ENCODE measurements around the gene DVL3. TPM values are rescaled to one million over a fixed set of nuclear protein-coding genes. Genes with fewer than 3 reads are reported as not detected.

DVL3 gene
- total RNA-seq, 1 experiment from 2014 or later: 42.6 TPM

DNA sequence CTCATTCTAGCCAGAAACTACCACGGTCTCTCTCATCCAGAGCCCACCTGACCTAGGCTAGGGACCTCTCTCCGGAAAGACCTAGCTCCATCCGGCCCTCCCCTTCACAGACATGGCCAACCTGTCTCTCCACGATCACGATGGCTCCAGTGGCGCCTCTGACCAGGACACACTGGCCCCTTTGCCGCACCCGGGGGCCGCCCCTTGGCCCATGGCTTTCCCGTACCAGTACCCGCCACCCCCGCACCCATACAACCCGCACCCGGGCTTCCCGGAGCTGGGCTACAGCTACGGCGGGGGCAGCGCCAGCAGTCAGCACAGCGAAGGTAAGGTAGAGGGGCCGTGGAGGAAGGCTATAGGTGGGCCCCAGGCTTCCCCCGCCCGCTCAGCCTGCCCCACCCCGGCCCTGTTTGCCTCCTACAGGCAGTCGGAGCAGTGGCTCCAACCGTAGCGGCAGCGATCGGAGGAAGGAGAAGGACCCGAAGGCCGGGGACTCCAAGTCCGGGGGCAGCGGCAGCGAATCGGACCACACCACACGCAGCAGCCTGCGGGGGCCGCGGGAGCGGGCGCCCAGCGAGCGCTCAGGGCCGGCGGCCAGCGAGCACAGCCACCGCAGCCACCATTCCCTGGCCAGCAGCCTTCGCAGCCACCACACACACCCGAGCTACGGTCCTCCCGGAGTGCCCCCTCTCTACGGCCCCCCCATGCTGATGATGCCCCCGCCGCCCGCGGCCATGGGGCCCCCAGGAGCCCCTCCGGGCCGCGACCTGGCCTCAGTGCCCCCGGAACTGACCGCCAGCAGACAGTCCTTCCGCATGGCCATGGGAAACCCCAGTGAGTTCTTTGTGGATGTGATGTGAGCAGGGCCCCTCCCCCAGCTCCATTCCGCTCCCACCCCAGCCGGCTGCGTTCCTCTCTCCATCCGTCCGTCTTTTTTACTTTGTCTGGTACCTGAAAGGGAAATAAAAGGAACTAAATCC, 15.0 kb downstream of the DVL3 start:
- Histone ChIP-seq H3K36me3 (peaks cover 79% of the 10 kb centered on the region), H3K4me3 (no peak overlapping the region), H3K27me3 (no peaks in the 10 kb centered on the region), H3K9me3 (no peaks in the 10 kb centered on the region)
- DNase-seq: no peak

DNA sequence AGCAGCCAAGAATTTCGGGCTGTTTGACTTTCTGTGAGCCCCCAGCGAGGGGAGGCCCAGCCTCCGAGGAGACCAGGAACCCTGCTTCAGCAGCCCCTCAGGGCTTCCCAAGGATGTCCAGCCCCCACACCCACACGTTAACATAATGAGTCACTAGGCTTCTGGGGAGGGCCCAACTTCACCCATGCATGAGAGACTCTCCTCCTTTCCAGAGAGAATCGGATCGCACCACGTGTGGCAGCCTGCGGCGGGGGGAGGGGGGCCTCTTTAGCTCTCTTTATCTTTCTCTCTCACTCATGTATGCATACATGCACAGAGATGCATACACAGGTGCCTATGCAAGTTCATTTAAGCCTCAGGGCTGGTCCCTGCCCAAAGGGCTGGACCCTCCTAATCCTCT, 16.4 kb downstream of the DVL3 start:
- H3K9me3 ChIP-seq: no peaks in the 10 kb centered on the region
- H3K4me3 ChIP-seq: no peak overlapping the region
- peaks cover 65% of the 10 kb centered on the region for H3K36me3 ChIP-seq
- no peak for DNase-seq
- no peaks in the 10 kb centered on the region for H3K27me3 ChIP-seq

DNA sequence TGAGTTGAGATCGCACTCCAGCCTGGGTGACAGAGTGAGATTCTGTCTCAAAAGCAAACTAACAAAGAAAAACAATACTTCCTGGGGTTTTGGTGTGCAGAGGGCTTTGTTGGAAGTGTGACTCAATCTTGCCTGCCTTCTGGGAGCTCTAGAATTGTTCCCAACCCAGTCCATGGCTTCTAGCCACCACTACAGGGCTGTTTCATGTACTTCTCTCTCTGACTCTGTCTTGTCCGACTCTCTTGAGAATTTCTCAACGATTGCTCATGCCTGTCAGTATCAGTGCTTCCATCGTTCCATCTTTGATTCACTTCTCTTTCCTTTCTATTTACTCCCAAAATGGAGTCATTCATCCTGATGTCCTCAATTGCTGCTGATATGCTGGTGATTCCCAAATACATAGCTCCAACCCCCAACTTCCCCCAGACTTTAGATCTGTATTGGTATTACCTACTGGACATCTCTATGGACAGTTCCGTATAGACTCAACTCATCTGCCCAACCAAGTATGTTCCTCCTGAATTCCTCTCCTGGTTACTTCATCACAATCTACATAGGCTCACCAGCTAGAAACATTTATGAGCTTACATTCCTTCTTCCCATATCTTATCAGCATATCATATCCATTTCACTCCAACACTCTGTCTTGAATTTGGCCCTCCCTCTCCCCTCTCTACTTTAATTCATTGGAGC, 17.6 kb downstream of the DVL3 start:
- Histone ChIP-seq H3K36me3 (peaks cover 65% of the 10 kb centered on the region), H3K27me3 (no peaks in the 10 kb centered on the region), H3K4me3 (no peak overlapping the region), H3K9me3 (no peaks in the 10 kb centered on the region)
- DNase-seq: no peak

DNA sequence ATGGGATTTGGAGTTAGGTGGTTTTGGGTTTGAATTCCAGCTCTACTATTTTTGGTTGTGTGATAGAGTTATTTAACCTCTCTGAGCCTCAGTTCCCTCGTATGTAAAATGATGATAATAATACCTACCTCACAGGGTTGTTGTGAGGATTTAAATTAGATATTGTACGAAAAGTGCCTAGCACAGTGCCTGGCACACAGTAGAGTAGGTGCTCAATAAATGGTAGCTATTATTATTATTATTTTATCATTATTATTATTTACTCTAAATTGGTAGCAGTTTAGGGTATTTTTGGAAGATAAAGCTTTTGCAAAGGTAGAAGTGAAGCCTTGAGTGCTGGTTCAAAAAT, 18.2 kb downstream of the DVL3 start:
- Histone ChIP-seq H3K36me3 (peaks cover 67% of the 10 kb centered on the region), H3K9me3 (no peaks in the 10 kb centered on the region), H3K27me3 (no peaks in the 10 kb centered on the region), H3K4me3 (no peak overlapping the region)
- no peak for DNase-seq

DNA sequence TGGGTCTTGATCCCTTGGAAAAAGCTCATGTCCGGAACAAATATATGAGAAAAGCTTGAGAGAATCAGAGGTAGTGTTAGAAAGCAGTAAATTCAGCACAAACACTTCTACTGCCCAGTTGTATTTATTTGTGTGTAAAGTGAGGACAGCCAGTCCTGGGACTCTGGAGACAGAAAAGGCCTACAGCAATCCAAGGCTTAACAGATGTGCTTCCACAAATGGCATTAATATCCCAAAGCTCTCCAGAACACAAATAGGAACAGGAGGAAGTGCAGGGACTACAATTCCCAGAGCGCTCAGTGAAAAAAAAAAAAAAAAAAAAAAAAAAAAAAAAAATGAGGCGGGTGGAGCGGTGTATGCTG, 19.1 kb downstream of the DVL3 start:
- H3K36me3 ChIP-seq: peaks cover 68% of the 10 kb centered on the region
- no peak for DNase-seq
- peak overlapping the region; percentile 31 for H3K4me3 ChIP-seq
- H3K9me3 ChIP-seq: no peaks in the 10 kb centered on the region
- H3K27me3 ChIP-seq: no peaks in the 10 kb centered on the region

DNA sequence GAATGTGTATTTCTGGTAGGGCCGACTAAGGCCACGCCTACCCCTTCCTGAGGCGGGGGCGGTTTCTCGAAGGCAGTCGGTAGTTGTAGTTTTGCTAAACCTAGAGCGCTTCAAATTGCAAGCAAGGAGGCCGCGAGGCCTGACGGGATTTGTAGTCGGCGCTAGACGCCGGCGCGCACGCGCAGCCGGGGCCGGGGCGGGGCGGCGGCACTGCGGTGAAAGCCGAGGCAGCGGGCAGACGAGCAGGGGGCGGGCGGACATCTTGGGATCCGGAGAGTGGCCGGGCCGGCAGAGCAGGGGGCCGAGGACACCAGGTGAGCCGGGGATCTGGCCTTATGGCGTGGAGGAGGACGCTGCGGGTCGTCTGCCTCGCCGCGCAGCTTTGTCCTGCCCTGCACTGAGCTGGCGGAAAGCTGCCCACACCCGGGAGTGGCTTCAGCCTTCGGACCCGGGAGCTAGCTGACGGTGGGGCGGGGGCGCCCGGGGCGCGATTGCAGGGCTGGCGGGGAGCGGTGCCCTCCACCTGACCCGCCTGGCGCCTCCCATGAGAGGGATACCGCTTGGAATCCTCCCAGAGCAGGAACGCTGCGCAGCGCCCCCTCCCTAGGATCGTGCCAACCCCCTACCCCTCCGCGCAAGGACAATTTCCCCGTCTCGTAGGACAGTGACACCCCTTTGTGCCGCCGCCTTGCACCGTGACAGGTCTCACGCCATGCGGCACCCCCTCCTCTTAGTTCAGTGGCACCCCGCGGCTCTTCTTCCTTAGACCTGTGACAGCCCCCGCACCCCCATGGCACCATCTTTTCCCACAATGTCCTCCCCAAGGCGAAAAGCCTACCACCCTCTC, 19.7 kb downstream of the DVL3 start, which contains the start of gene AP2M1:
AP2M1 (plus strand) TSS at position 210 of the 847 bp plus-strand sequence. CDS start 2,139 bp downstream, outside the sequence.
- peaks cover 67% of the 10 kb centered on the region for H3K36me3 ChIP-seq
- H3K27me3 ChIP-seq: no peaks in the 10 kb centered on the region

DNA sequence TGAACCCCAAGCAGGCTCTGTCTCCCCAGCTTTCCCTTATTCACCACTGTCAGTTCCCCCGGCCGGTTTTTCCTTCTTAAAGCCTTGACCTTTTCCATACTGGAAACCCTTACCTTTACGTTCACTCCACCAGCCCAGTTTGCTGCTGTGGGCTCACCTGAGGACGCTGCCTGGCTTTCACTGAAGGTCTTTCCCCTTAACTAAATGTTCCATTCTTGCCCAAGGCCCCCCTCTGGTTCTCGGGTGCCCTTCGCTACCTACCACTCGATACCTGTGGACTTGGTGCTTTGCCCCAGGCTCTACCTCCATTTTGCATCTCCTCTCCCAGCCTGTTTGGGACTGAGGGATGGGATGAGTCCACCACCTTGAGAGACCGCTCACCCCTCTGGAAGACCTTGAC, 20.3 kb downstream of the DVL3 start:
- Histone ChIP-seq H3K36me3 (peaks cover 71% of the 10 kb centered on the region), H3K4me3 (peak overlapping the region; percentile 92), H3K9me3 (no peaks in the 10 kb centered on the region), H3K27me3 (no peaks in the 10 kb centered on the region)
- DNase-seq: no peak

More for the DNA sequence above, 19.7 kb downstream of the DVL3 start, which contains the start of gene AP2M1:
- peak within 1 kb of the TSS; percentile 92 for H3K4me3 ChIP-seq
- peak; percentile 99 for DNase-seq
- no peaks in the 10 kb centered on the region for H3K9me3 ChIP-seq

DNA sequence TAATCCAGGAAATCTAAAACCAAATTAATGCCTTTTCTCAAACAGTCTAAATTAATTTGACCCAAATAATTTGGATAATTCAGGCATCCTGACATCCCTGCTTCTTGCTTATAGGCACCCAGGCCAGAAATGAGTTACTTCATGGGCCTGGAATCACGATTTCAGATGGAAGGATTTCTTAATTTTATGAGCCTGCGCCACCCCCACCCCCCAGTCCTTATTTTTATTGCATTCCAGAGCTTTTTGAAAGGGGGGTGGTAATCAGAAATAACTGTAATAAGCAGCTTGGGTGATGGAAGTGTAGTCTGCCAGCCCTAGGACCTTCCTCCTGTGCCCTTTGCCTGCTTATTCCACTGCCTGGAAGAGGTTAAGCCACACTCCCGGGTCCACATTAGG, 20.8 kb downstream of the DVL3 start:
- Histone ChIP-seq H3K36me3 (peaks cover 71% of the 10 kb centered on the region), H3K9me3 (no peaks in the 10 kb centered on the region), H3K4me3 (peak overlapping the region; percentile 92), H3K27me3 (no peaks in the 10 kb centered on the region)
- no peak for DNase-seq

DNA sequence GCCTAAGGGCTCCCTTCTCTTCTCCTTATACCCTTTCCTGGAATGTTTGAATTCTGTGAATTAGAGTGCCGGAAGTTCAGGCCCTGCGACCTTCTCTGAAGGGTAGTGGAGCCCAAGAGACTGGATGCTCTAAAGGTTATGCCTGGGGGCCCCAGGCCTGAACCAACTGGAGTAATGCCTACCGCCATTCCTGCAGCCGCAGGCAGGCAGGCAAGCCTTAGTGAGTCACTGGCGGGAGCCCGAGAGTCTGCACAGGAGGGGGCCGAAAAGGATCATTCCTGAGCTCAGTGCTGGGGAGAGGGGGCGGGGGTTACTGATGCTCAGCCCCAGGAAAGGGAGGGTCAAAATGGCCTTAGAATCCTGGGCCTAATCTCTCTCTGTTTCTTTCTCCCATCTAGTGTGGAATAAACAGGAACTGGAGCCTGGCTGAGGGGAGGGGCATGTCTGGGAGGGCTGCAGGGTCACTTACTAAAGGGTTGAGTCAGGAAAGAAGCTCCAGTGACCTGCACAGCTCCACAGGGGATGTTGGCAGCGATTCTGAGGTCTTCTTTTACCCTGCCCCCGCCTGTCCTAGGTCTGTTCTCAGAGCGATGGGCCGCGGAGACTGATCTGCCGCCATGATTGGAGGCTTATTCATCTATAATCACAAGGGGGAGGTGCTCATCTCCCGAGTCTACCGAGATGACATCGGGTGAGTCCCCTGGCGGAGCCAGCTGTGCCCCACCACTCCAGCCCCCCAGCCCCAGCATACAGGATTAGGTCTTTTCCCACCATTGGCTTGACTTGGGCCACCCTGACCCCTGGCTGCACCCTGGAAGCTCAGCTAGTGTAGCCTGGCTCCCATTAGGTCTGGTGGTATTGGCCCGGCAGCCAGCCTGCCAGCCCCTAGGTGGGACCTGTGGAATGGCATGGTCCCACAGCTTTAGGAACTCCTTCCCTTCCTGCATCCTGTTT, 21.5 kb downstream of the DVL3 start:
- peak; percentile 97 for DNase-seq
- peaks cover 71% of the 10 kb centered on the region for H3K36me3 ChIP-seq
- H3K9me3 ChIP-seq: no peaks in the 10 kb centered on the region
- peak overlapping the region; percentile 92 for H3K4me3 ChIP-seq
- H3K27me3 ChIP-seq: no peaks in the 10 kb centered on the region

DNA sequence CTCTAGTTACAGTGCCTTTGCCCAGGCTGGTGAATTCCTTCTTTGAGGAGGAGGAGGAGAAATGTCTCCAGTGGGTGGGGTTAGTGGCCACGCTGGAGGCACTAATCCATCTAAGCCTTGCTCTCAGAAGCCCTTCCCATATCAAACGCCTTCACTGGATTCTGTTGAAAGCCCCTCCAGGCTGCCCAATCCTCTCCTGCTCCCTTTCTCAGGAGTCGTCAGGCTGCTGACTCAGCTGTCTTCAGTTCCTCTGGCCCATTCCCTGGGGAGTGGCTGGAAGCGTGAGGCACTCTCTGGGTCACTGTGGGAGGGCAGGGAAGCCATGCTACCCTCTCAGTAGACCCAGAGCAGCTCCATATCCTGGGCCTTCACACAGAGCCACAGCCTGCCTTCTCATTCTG, 22.2 kb downstream of the DVL3 start:
- no peak for DNase-seq
- Histone ChIP-seq H3K36me3 (peaks cover 71% of the 10 kb centered on the region), H3K27me3 (no peaks in the 10 kb centered on the region)

DNA sequence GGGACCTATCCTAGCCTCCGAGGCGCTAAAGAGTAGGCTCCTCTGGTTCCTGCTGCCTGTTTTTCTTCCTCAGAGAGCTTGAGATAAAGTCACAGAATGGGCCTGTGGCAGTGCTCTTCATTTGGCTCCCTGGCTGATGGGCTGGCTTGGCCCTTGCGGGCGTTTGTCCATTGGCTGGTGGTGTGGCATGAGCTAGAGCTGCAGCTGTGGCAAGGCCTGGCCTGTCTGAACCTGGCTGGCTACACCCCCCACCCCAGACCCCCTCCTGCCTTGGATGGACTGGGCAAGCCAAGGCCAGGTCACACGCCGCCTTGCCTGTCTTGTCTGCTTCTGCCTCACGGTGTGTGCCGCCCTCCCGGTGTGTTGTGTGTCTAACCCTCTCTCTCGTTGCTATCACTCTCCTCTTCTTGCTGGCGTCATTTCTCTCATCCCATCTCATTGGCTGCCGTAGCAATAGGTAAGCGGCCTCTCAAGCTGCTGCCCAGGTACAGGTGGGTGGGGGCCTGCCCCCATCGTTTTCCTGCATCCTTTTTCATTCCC, 22.7 kb downstream of the DVL3 start:
- Histone ChIP-seq H3K36me3 (peaks cover 72% of the 10 kb centered on the region), H3K4me3 (no peak overlapping the region)

More for the DNA sequence above, 22.2 kb downstream of the DVL3 start:
- Histone ChIP-seq H3K4me3 (no peak overlapping the region), H3K9me3 (no peaks in the 10 kb centered on the region)

DNA sequence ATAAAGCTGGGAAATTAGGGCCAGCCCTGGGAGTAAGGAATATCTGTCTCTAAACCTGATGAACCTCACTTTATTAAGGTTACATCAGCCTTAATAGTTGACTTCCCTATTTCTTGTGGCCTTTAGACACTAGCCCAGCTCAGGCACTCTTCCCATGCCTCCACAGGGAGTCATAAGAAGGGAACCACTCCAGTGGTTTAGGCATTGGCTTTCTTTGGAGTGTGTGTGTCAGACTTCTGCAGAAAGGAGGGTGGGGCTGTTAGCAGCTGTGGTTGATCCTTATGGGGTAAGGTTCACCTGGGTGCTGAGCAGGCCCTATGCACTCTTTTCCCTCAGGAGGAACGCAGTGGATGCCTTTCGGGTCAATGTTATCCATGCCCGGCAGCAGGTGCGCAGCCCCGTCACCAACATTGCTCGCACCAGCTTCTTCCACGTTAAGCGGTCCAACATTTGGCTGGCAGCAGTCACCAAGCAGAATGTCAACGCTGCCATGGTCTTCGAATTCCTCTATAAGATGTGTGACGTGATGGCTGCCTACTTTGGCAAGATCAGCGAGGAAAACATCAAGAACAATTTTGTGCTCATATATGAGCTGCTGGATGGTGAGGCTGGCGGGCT, 23.5 kb downstream of the DVL3 start:
- Histone ChIP-seq H3K36me3 (peaks cover 75% of the 10 kb centered on the region), H3K4me3 (no peak overlapping the region), H3K27me3 (no peaks in the 10 kb centered on the region), H3K9me3 (no peaks in the 10 kb centered on the region)
- no peak for DNase-seq

More for the DNA sequence above, 22.7 kb downstream of the DVL3 start:
- no peak for DNase-seq
- no peaks in the 10 kb centered on the region for H3K9me3 ChIP-seq
- H3K27me3 ChIP-seq: no peaks in the 10 kb centered on the region

DNA sequence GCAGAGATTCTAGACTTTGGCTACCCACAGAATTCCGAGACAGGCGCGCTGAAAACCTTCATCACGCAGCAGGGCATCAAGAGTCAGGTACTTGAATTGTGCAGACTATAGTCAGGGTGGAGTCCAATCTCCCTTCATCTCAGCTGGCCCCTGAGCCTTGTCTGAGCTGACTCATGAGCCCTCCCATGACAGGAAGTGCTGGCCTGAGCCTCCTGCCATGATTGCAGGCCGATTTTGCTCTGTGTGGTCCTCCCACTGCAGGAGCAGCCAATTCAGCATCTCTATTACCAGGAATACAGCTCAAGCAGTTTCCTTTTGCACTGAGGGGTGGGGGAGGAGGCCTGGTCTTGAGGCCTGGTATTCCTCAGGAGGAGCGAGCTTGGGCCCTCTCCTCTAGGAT, 25.0 kb downstream of the DVL3 start:
- Histone ChIP-seq H3K36me3 (peaks cover 83% of the 10 kb centered on the region), H3K4me3 (no peak overlapping the region), H3K9me3 (no peaks in the 10 kb centered on the region), H3K27me3 (no peaks in the 10 kb centered on the region)
- DNase-seq: peak; percentile 43

DNA sequence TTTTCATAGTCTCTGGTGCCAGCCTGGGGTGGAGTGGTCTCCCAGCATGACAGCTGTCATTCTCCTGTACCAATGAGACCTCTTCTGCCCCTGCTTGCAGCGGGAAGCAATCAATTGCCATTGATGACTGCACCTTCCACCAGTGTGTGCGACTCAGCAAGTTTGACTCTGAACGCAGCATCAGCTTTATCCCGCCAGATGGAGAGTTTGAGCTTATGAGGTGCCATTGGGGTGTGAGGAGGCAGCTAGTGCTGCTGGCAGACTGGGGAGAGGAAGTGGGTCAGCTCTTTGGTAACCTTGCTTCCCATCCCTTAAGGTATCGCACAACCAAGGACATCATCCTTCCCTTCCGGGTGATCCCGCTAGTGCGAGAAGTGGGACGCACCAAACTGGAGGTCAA, 26.4 kb downstream of the DVL3 start:
- Histone ChIP-seq H3K27me3 (no peaks in the 10 kb centered on the region), H3K9me3 (no peaks in the 10 kb centered on the region), H3K4me3 (no peak overlapping the region), H3K36me3 (peaks cover 88% of the 10 kb centered on the region)
- no peak for DNase-seq

DNA sequence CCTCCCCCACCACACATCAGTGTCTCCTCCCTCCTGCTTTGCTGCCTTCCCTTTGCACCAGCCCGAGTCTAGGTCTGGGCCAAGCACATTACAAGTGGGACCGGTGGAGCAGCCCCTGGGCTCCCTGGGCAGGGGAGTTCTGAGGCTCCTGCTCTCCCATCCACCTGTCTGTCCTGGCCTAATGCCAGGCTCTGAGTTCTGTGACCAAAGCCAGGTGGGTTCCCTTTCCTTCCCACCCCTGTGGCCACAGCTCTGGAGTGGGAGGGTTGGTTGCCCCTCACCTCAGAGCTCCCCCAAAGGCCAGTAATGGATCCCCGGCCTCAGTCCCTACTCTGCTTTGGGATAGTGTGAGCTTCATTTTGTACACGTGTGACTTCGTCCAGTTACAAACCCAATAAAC, 28.5 kb downstream of the DVL3 start:
- no peaks in the 10 kb centered on the region for H3K27me3 ChIP-seq
- DNase-seq: no peak
- no peak overlapping the region for H3K4me3 ChIP-seq
- H3K9me3 ChIP-seq: no peaks in the 10 kb centered on the region
- H3K36me3 ChIP-seq: peaks cover 85% of the 10 kb centered on the region

Data from MG63 (cell line).